GM10266 (cell line): ENCODE data around the gene LIPC.

ENCODE experiments used
- DNase-seq: peaks from one replicate; pipeline ENCODE4 v3.0.0; 2012; ENCODE audit errors: extremely low spot score
- TF ChIP-seq, protein P1 (sequence below): IDR thresholded peaks from 2 replicates; pipeline ENCODE4 v1.5.1; 2012; ENCODE audit warnings: mild to moderate bottlenecking, low read depth; ENCODE audit not compliant: control insufficient read depth, insufficient read depth; ENCODE audit errors: missing control alignments

LIPC gene

DNA sequence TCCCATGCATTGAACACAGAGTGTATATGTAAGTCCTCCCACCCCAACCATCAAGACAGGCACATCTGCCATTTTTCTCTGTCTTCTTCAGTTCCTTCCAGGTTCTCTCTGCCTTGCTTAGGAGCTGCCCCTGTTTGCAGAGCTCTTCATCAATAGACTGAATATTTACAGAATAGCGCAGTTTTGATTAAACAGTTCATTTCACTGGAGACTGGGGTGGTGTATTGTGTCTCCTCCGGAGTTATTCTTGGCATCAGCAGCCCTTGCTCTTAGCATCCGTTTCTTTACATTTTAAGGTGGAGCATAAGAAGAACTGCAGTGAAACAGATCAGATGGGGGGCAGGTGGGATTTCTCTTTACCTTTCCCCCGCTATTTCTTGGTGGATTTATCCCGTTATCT is 87.7 kb downstream of the LIPC start:
- DNase-seq, result no peak

DNA sequence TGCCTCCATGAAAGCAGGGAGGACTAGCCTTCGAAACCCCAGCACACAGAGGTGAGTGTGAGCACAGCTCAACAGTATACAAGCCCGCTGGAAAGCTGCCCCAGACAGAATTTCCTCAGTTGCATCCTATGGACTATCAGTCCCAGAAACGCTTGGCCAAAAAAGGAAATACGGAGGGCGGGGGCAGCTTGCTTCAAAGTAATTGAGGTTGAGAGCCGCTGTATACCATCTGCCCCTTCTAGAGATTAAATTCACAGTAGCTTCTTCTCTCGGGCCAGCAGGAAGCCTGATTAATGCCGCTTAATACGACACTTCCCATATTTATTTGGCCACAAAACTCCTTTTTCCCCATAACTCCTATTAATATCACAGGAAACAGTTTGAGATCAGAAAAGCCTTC is 88.7 kb downstream of the LIPC start:
- TF ChIP-seq, protein P1, sequence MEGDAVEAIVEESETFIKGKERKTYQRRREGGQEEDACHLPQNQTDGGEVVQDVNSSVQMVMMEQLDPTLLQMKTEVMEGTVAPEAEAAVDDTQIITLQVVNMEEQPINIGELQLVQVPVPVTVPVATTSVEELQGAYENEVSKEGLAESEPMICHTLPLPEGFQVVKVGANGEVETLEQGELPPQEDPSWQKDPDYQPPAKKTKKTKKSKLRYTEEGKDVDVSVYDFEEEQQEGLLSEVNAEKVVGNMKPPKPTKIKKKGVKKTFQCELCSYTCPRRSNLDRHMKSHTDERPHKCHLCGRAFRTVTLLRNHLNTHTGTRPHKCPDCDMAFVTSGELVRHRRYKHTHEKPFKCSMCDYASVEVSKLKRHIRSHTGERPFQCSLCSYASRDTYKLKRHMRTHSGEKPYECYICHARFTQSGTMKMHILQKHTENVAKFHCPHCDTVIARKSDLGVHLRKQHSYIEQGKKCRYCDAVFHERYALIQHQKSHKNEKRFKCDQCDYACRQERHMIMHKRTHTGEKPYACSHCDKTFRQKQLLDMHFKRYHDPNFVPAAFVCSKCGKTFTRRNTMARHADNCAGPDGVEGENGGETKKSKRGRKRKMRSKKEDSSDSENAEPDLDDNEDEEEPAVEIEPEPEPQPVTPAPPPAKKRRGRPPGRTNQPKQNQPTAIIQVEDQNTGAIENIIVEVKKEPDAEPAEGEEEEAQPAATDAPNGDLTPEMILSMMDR, result no peak
- DNase-seq, result no peak

More for the DNA sequence above, 87.7 kb downstream of the LIPC start:
- TF ChIP-seq, protein P1, result no peak

DNA sequence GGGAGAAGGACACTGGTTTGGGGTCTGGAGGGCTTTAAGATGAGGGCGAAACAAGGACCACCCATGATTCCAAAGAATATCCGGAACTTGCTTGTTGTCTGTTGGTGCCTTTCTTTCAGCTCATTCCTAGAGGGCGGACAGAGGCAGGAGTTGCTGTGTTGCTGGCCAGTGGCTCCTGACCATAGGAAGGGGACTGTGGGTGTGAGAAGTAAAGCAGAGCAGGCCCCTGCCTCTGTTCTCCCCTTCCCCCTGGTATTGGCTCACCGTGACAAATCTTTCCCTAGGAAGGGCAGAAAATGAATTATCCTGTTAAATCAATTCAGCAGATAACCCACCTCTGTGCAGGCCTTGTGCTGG is 89.1 kb downstream of the LIPC start:
- DNase-seq, result no peak
- TF ChIP-seq, protein P1, result no peak

DNA sequence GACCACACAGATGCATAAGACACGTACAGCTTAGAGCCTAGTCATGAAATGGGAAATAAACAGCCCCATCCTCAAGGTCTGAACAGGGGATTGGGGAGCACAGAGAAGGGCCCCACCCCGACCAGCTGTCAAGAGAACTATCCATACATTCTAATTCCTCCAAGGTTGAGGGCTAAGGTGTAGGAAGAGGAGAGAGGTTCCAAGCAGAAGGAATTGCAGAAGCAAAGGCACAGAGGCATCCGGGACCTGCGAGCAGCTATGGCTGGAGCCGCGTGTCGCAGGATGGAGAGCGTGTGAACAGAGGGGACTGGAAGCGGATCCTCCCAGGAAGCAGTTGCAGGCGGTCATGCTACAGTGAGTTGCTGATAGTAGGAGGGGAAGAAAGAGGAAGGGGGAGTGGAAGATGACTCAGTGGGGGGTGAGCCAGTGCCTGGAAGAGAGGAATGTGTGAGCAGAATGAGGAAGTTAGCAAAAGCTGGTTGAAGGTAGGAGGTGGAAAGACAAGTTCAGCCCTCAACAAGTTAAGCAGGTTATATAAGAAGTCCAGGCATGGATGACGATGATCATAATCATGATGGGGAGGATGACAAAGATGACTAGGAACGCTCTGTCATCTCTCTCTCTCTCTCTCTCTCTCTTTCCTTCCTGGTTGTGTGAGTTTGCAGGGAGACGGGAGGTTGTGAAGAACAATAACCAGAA is 89.7 kb downstream of the LIPC start:
- TF ChIP-seq, protein P1, result no peak
- DNase-seq, result no peak

DNA sequence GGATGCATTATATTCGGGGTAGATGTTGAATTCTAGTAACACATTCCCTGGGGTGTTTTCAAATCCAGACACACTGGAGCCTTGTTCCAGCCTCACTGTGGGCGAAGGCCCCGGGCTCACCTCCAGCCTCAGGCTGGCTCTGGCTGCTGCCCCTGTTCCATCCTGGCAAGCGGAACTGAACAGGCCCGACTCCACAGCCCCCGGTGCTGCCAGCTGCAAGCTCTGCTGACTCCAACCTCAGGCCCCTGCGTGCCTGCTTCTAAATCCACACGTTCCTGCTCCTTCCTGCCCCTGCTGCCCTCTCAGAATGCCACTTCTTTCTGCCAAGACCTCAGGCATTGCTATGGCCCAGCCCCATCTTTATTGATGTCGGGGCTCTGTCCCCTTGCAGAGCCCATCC is 90.6 kb downstream of the LIPC start:
- TF ChIP-seq, protein P1, result no peak
- DNase-seq, result no peak

DNA sequence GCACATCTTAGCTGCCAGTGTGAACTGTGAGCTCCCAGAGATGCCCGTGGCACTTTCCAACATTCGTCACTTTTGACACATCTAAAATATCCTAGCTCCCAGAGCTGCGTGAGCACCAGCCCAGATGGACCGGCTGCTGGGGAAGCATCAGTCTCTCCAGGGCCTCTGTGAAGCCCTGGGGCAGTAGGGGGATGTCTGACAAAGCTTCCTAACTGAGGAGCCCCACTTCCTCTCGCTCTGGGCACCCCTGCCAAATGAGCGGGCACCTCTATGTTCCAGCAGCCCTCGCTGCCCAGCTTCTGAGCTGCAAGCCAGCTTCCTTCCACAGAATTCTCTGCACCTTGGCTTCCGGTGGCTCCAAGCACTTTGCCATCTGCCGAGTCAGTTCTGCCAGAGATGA is 91.1 kb downstream of the LIPC start:
- TF ChIP-seq, protein P1, result no peak
- DNase-seq, result no peak

DNA sequence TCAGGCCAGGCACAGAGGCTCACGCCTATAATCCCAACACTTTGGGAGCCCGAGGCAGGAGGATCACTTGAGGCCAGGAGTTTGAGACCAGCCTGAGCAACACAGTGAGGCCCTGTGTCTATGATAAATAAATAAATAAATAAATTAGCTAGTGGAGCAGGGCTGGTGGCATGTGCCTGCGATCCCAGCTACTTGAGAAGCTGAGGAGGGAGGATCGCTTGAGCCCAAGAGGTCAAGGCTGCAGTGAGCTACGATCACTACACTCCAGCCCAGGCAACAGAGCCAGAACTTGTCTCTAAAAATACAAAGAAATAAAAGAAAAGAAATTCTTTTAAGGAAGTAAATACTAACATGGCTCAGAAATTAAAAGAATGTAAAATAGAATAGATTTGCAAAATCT is 91.8 kb downstream of the LIPC start:
- TF ChIP-seq, protein P1, result no peak
- DNase-seq, result no peak
